Karpas-422 (cell line): ENCODE results near the gene UCK1. TPM values are rescaled to one million over a fixed set of nuclear protein-coding genes. Genes with fewer than 3 reads are reported as not detected.

Experiments
- DNase-seq: peaks from one replicate; pipeline ENCODE4 v3.0.0-alpha.2; 2015
- H2AFZ ChIP-seq: fragments of 200-600 bp; sonication (generic); 2 replicates; pipeline ENCODE4 v1.6.1; 2014; ENCODE audit warnings: antibody characterized with exemption, low read length, mixed read lengths
- H3K27ac ChIP-seq: fragments of 200-600 bp; sonication (generic); 2 replicates; pipeline ENCODE4 v1.5.1; 2014; ENCODE audit warnings: mild to moderate bottlenecking, low read length, moderate library complexity
- H3K27me3 ChIP-seq: fragments of 200-600 bp; sonication (generic); 2 replicates; pipeline ENCODE4 v1.6.1; 2014; ENCODE audit warnings: low read length, mixed read lengths
- H3K36me3 ChIP-seq: fragments of 200-600 bp; sonication (generic); 2 replicates; pipeline ENCODE4 v1.6.1; 2014; ENCODE audit warnings: low read length, mixed read lengths; ENCODE audit not compliant: insufficient read depth
- H3K4me1 ChIP-seq: fragments of 200-600 bp; sonication (generic); 2 replicates; pipeline ENCODE4 v1.6.1; 2014; ENCODE audit warnings: mild to moderate bottlenecking, low read length, mixed read lengths
- H3K4me2 ChIP-seq: fragments of 200-600 bp; sonication (generic); 2 replicates; pipeline ENCODE4 v1.6.1; 2014; ENCODE audit warnings: low read length, low read depth, mild to moderate bottlenecking; ENCODE audit not compliant: poor library complexity, severe bottlenecking
- H3K4me3 ChIP-seq: fragments of 200-600 bp; sonication (generic); 2 replicates; pipeline ENCODE4 v1.5.1; 2014; ENCODE audit warnings: mild to moderate bottlenecking, antibody characterized with exemption, low read length, mixed read lengths
- H3K79me2 ChIP-seq: fragments of 200-600 bp; sonication (generic); 2 replicates; pipeline ENCODE4 v1.6.1; 2014; ENCODE audit warnings: mild to moderate bottlenecking, low read length, mixed read lengths
- H3K9ac ChIP-seq: fragments of 200-600 bp; sonication (generic); 2 replicates; pipeline ENCODE4 v1.6.0; 2014; ENCODE audit warnings: low read length
- H3K9me2 ChIP-seq: fragments of 200-600 bp; sonication (generic), shearing (Covaris generic); replicated peaks from 2 replicates; pipeline ENCODE4 v1.6.0; 2014; ENCODE audit warnings: mild to moderate bottlenecking, low read length, moderate library complexity; ENCODE audit not compliant: insufficient read depth
- H3K9me3 ChIP-seq: fragments of 300-700, 200-600 bp; sonication (generic); 2 replicates; pipeline ENCODE4 v1.6.1; 2014; ENCODE audit warnings: low read length, mixed read lengths
- H4K20me1 ChIP-seq: fragments of 200-600 bp; sonication (generic); 2 replicates; pipeline ENCODE4 v1.6.1; 2014; ENCODE audit warnings: mild to moderate bottlenecking, antibody characterized with exemption, low read length, low read depth; ENCODE audit not compliant: insufficient read depth
- small RNA-seq: library from RNA; depleted of rRNA; stranded (forward); fragments of <200 nt; gene quantifications from one replicate; pipeline ENCODE3, GENCODE V24; 2014
- total RNA-seq: library from RNA; depleted of rRNA; stranded (reverse); fragments of >200 nt; shearing (Covaris generic); gene quantifications from 2 replicates; pipeline ENCODE4 v1.2.3, GENCODE V29; 2014; ENCODE audit warnings: low replicate concordance; rRNA removed

Gene UCK1
- total RNA-seq, 1 experiment from 2014 or later, result 8.0 TPM

- no peaks in the 10 kb centered on the region for H3K9me2 ChIP-seq
- H2AFZ ChIP-seq, result no peak overlapping the region
- peaks cover 37% of the 10 kb centered on the region for H3K79me2 ChIP-seq
- H3K36me3 ChIP-seq, result peaks cover 55% of the 10 kb centered on the region
- no peak for DNase-seq
- H3K4me1 ChIP-seq, result no peaks in the 10 kb centered on the region
- H3K9ac ChIP-seq, result no peak overlapping the region
- no peak overlapping the region for H3K27ac ChIP-seq
- no peak overlapping the region for H3K4me2 ChIP-seq
- H3K27me3 ChIP-seq, result no peaks in the 10 kb centered on the region
- no peak overlapping the region for H3K4me3 ChIP-seq
- peaks cover 48% of the 10 kb centered on the region for H4K20me1 ChIP-seq
- no peaks in the 10 kb centered on the region for H3K9me3 ChIP-seq
Observed at GRCh38 chr9:131475956-131476776, 54.9 kb downstream of the UCK1 start.

- Histone ChIP-seq H3K27ac (no peak overlapping the region), H3K27me3 (no peaks in the 10 kb centered on the region), H3K4me2 (no peak overlapping the region), H3K4me3 (no peak overlapping the region), H2AFZ (no peak overlapping the region), H4K20me1 (peaks cover 45% of the 10 kb centered on the region), H3K79me2 (peaks cover 42% of the 10 kb centered on the region), H3K9me3 (no peaks in the 10 kb centered on the region), H3K9me2 (no peaks in the 10 kb centered on the region), H3K4me1 (no peaks in the 10 kb centered on the region), H3K36me3 (peaks cover 57% of the 10 kb centered on the region), H3K9ac (no peak overlapping the region)
- DNase-seq, result no peak
Observed at GRCh38 chr9:131475111-131475955, 55.7 kb downstream of the UCK1 start.

- no peak overlapping the region for H3K9ac ChIP-seq
- no peak overlapping the region for H3K4me2 ChIP-seq
- no peaks in the 10 kb centered on the region for H3K9me3 ChIP-seq
- peaks cover 41% of the 10 kb centered on the region for H4K20me1 ChIP-seq
- DNase-seq, result no peak
- peaks cover 57% of the 10 kb centered on the region for H3K36me3 ChIP-seq
- H3K27ac ChIP-seq, result no peak overlapping the region
- H3K4me1 ChIP-seq, result no peaks in the 10 kb centered on the region
- no peak overlapping the region for H2AFZ ChIP-seq
- H3K9me2 ChIP-seq, result no peaks in the 10 kb centered on the region
- no peaks in the 10 kb centered on the region for H3K27me3 ChIP-seq
- H3K79me2 ChIP-seq, result peaks cover 42% of the 10 kb centered on the region
- H3K4me3 ChIP-seq, result no peak overlapping the region
Observed at GRCh38 chr9:131474711-131475110, 56.4 kb downstream of the UCK1 start.

- Histone ChIP-seq H2AFZ (no peak overlapping the region), H3K36me3 (peaks cover 52% of the 10 kb centered on the region), H3K9me2 (no peaks in the 10 kb centered on the region), H3K4me1 (no peaks in the 10 kb centered on the region), H3K9me3 (no peaks in the 10 kb centered on the region), H3K79me2 (peaks cover 40% of the 10 kb centered on the region), H3K27me3 (no peaks in the 10 kb centered on the region), H3K9ac (no peak overlapping the region), H3K4me3 (no peak overlapping the region), H4K20me1 (peaks cover 32% of the 10 kb centered on the region; the same call in 1 of the 2 replicates), H3K27ac (no peak overlapping the region), H3K4me2 (no peak overlapping the region)
- no peak for DNase-seq
Observed at GRCh38 chr9:131473891-131474290, 57.2 kb downstream of the UCK1 start.

Small RNA genes lying within 50 kb of the gene (small RNA-seq; reads per million reads assigned to genes)
- 0.59 reads per million, percentile 14 among the genes with 10 or more reads in this experiment for gene SNORD62A
- gene SNORD62B, result 1.6 reads per million, percentile 44 among the genes with 10 or more reads in this experiment

Other genes starting within 250 kb of the UCK1 start
- not detected in 2 replicates for gene PLPP7, start 241.5 kb downstream of the UCK1 start, total RNA-seq
- gene PRRC2B, start 137.2 kb downstream of the UCK1 start, total RNA-seq, result 83.8 and 87.6 TPM in 2 replicates
- 29.0 and 33.9 TPM in 2 replicates for gene POMT1, start 28.3 kb downstream of the UCK1 start, total RNA-seq
- not detected in 2 replicates for gene PRRT1B, start 14.3 kb upstream of the UCK1 start, total RNA-seq
- gene RAPGEF1, start 208.8 kb upstream of the UCK1 start, total RNA-seq, result 6.1 and 9.6 TPM in 2 replicates